Measurements from ENCODE around the gene EGFLAM. TPM values are rescaled to one million over a fixed set of nuclear protein-coding genes. Genes with fewer than 3 reads are reported as not detected.

The EGFLAM gene
- total RNA-seq, 1 experiment from 2014 or later = 1.1 TPM

- Mint-ChIP-seq H3K27ac (no peak overlapping the region), H3K4me1 (peaks cover 54% of the 10 kb centered on the region), H3K4me3 (no peak overlapping the region), H3K9me3 (no peaks in the 10 kb centered on the region), H3K27me3 (ENCODE audit: low read depth) (no peaks in the 10 kb centered on the region; the same call in 1 of the 2 replicates), H3K36me3 (no peaks in the 10 kb centered on the region)
- ATAC-seq = no peak
- no peak for DNase-seq (ENCODE audit: low spot score)
- CTCF ChIA-PET = no interaction called here
- TF ChIP-seq MYBL2 (CRISPR knock-in tag; IDR thresholded peaks at IDR 0.05) (no peak), ZBTB21 (CRISPR knock-in tag; IDR thresholded peaks at IDR 0.05; ENCODE audit: borderline replicate concordance) (no peak), ZNF425 (CRISPR knock-in tag; conservative IDR thresholded peaks at IDR 0.05) (no peak), ATF2 (CRISPR knock-in tag; IDR thresholded peaks at IDR 0.05; ENCODE audit: borderline replicate concordance, low read depth) (no peak), ZMAT4 (CRISPR knock-in tag; IDR thresholded peaks at IDR 0.05) (no peak), ERG (CRISPR knock-in tag; IDR thresholded peaks at IDR 0.05) (no peak), E2F4 (CRISPR knock-in tag; IDR thresholded peaks at IDR 0.05; ENCODE audit: borderline replicate concordance, low read depth) (no peak), GTF2I (CRISPR knock-in tag; conservative IDR thresholded peaks at IDR 0.05) (no peak), PREB (CRISPR knock-in tag; IDR thresholded peaks at IDR 0.05; ENCODE audit: borderline replicate concordance) (no peak), PRDM15 (CRISPR knock-in tag; IDR thresholded peaks at IDR 0.05) (no peak), SMAD4 (CRISPR knock-in tag; IDR thresholded peaks at IDR 0.05) (no peak), ZNF121 (CRISPR knock-in tag; IDR thresholded peaks at IDR 0.05) (no peak), HMGA2 (CRISPR knock-in tag; IDR thresholded peaks at IDR 0.05) (no peak)
- POLR2A ChIA-PET = no interaction called here
These were observed 118.0 kb downstream of the EGFLAM start for GRCh38 chr5:38376404-38376803.

- Mint-ChIP-seq H3K4me1 (peaks cover 60% of the 10 kb centered on the region), H3K27me3 (ENCODE audit: low read depth) (no peaks in the 10 kb centered on the region; the same call in 1 of the 2 replicates), H3K9me3 (no peaks in the 10 kb centered on the region), H3K4me3 (no peak overlapping the region), H3K36me3 (no peaks in the 10 kb centered on the region), H3K27ac (0 out of 2 replicates have a peak overlapping the region, but pooled peaks have one; percentile 25)
- ChIA-PET POLR2A (no interaction called here), CTCF (interaction anchor here (0.7 to 1.3 kb wide), 3 partner anchors 26 to 431 kb away, joined by 3 to 4 read pairs (median 3); no protein-coding TSS in a partner anchor)
- ATAC-seq (no peak), DNase-seq (ENCODE audit: low spot score) (no peak)
- no peak for TF ChIP-seq NR3C1 (CRISPR knock-in tag; conservative IDR thresholded peaks at IDR 0.05; ENCODE audit: low read depth)
- TF ChIP-seq SMAD4 (CRISPR knock-in tag; IDR thresholded peaks at IDR 0.05) = no peak
- TF ChIP-seq MLX (CRISPR knock-in tag; IDR thresholded peaks at IDR 0.05) = no peak
- TF ChIP-seq E2F5 (CRISPR knock-in tag; IDR thresholded peaks at IDR 0.05) = no peak
- TF ChIP-seq IRF2 (CRISPR knock-in tag; IDR thresholded peaks at IDR 0.05; ENCODE audit: borderline replicate concordance, low read depth) = no peak
- no peak for TF ChIP-seq STAT6 (CRISPR knock-in tag; conservative IDR thresholded peaks at IDR 0.05; ENCODE audit: low read depth)
These were observed 120.2 kb downstream of the EGFLAM start for GRCh38 chr5:38378579-38378978.
